Inflammatory macrophage treated with lipopolysaccharide for 4 hours (primary cell): Measurements from ENCODE around the gene ANGPTL4.

Experiments used
- DNase-seq: peaks from one replicate; pipeline ENCODE4 v3.0.0-alpha.2; 2020

Gene ANGPTL4

GRCh38 chr19:8421484-8422461, 57.8 kb downstream of the ANGPTL4 start:
- DNase-seq, result no peak

- peak; percentile 98 for DNase-seq
Observed at GRCh38 chr19:8423817-8424223, 59.9 kb downstream of the ANGPTL4 start.
